GM23338 (cell line): ENCODE results near the gene PDE3B. TPM values are rescaled to one million over a fixed set of nuclear protein-coding genes. Genes with fewer than 3 reads are reported as not detected.

Experiments used
- ATAC-seq: fragments of 200-7000 bp; cut with Tn5 transposase; 3 replicates; pipeline ENCODE4 v1.9.1; 2020
- DNase-seq: peaks from one replicate; pipeline ENCODE4 v3.0.0-alpha.2; 2015; ENCODE audit warnings: low spot score
- H2AFZ ChIP-seq: fragments of 200-600 bp; sonication (generic); 2 replicates; pipeline ENCODE4 v1.8.0; 2016; ENCODE audit warnings: antibody characterized with exemption, mild to moderate bottlenecking, moderate library complexity
- H3F3A ChIP-seq: fragments of 200-600 bp; sonication (generic); replicated peaks from 2 replicates; pipeline ENCODE4 v1.8.0; 2017; ENCODE audit warnings: antibody characterized with exemption, mixed run types, low read depth
- H3K27ac ChIP-seq: fragments of 200-600 bp; sonication (generic); 2 replicates; pipeline ENCODE4 v1.6.1; 2016; ENCODE audit warnings: low read depth
- H3K27me3 ChIP-seq: fragments of 200-600 bp; sonication (generic); 2 replicates; pipeline ENCODE4 v1.8.0; 2016; ENCODE audit warnings: mild to moderate bottlenecking, mixed run types, moderate library complexity; ENCODE audit not compliant: insufficient read depth
- H3K36me3 ChIP-seq: fragments of 200-600 bp; sonication (generic); 2 replicates; pipeline ENCODE4 v1.8.0; 2016; ENCODE audit warnings: mild to moderate bottlenecking; ENCODE audit not compliant: insufficient read depth
- H3K4me1 ChIP-seq: fragments of 200-600 bp; sonication (generic); 2 replicates; pipeline ENCODE4 v1.8.0; 2016; ENCODE audit warnings: mild to moderate bottlenecking, moderate library complexity; ENCODE audit not compliant: insufficient read depth
- H3K4me2 ChIP-seq: fragments of 200-600 bp; sonication (generic); 2 replicates; pipeline ENCODE4 v1.7.1; 2017; ENCODE audit warnings: mixed run types
- H3K4me3 ChIP-seq: fragments of 200-600 bp; sonication (generic); 2 replicates; pipeline ENCODE4 v1.6.1; 2016; ENCODE audit warnings: mixed run types
- H3K79me2 ChIP-seq: fragments of 200-600 bp; sonication (generic); replicated peaks from 2 replicates; pipeline ENCODE4 v1.8.0; 2017; ENCODE audit warnings: mild to moderate bottlenecking; ENCODE audit not compliant: insufficient read depth
- H3K9me2 ChIP-seq: fragments of 200-600 bp; sonication (generic); 2 replicates; pipeline ENCODE4 v1.8.0; 2017; ENCODE audit not compliant: insufficient read depth
- H4K20me1 ChIP-seq: fragments of 200-600 bp; sonication (generic); replicated peaks from 2 replicates; pipeline ENCODE4 v1.8.0; 2017; ENCODE audit warnings: mild to moderate bottlenecking; ENCODE audit not compliant: insufficient read depth
- H3K27ac Mint-ChIP-seq: 2 replicates; pipeline ENCODE4 v1.8.0; 2020; ENCODE audit warnings: inconsistent platforms, mild to moderate bottlenecking, moderate library complexity, mixed read lengths
- H3K27me3 Mint-ChIP-seq: 3 replicates; pipeline ENCODE4 v1.8.0; 2022; ENCODE audit warnings: low read depth, mild to moderate bottlenecking, moderate library complexity, mixed read lengths, inconsistent platforms; ENCODE audit not compliant: insufficient read depth, poor library complexity
- H3K36me3 Mint-ChIP-seq: 3 replicates; pipeline ENCODE4 v1.8.0; 2021; ENCODE audit warnings: low read depth, mild to moderate bottlenecking, inconsistent platforms, moderate library complexity, mixed read lengths
- H3K4me1 Mint-ChIP-seq: 3 replicates; pipeline ENCODE4 v1.8.0; 2020; ENCODE audit warnings: mild to moderate bottlenecking, inconsistent platforms, mixed read lengths
- H3K4me3 Mint-ChIP-seq: 3 replicates; pipeline ENCODE4 v1.8.0; 2021; ENCODE audit warnings: moderate library complexity, mild to moderate bottlenecking, inconsistent platforms, mixed read lengths
- H3K9me3 Mint-ChIP-seq: 3 replicates; pipeline ENCODE4 v1.8.0; 2020; ENCODE audit warnings: moderate library complexity, mild to moderate bottlenecking, inconsistent platforms, mixed read lengths
- CREB1 ChIP-seq: fragments of 250-450 bp; sonication (Bioruptor Pico); IDR thresholded peaks from 2 replicates; pipeline ENCODE4 v1.5.0; 2020; ENCODE audit warnings: low read depth, mild to moderate bottlenecking, moderate library complexity
- EZH2 ChIP-seq: fragments of 200-600 bp; sonication (generic); IDR thresholded peaks from one replicate; pipeline ENCODE4 v1.8.0; 2017; ENCODE audit warnings: antibody characterized with exemption, mild to moderate bottlenecking, low read depth; ENCODE audit not compliant: unreplicated experiment
- EZH2phosphoT487 ChIP-seq: fragments of 200-600 bp; sonication (generic); IDR thresholded peaks from one replicate; pipeline ENCODE4 v1.8.1; 2018; ENCODE audit warnings: antibody characterized with exemption; ENCODE audit not compliant: unreplicated experiment
- JUNB ChIP-seq: IDR thresholded peaks from one replicate; pipeline ENCODE4 v1.6.1; 2016; ENCODE audit warnings: antibody characterized with exemption; ENCODE audit not compliant: unreplicated experiment
- NANOG ChIP-seq: IDR thresholded peaks from 2 replicates; pipeline ENCODE4 v1.6.1; 2016; ENCODE audit warnings: antibody characterized with exemption, borderline replicate concordance
- POLR2AphosphoS5 ChIP-seq: IDR thresholded peaks from 2 replicates; pipeline ENCODE4 v1.6.1; 2016; ENCODE audit warnings: antibody characterized with exemption, low read depth
- STAT1 ChIP-seq: IDR thresholded peaks from one replicate; pipeline ENCODE4 v1.6.1; 2016; ENCODE audit warnings: antibody characterized with exemption; ENCODE audit not compliant: unreplicated experiment
- ZNF114 ChIP-seq: fragments of 250-450 bp; sonication (Bioruptor Pico); IDR thresholded peaks from 2 replicates; pipeline ENCODE4 v1.5.0; 2020; ENCODE audit warnings: mild to moderate bottlenecking, moderate library complexity
- ZNF331 ChIP-seq: fragments of 250-450 bp; sonication (Bioruptor Pico); IDR thresholded peaks from 2 replicates; pipeline ENCODE4 v1.5.0; 2020; ENCODE audit warnings: low read depth, mild to moderate bottlenecking, moderate library complexity
- polyA plus RNA-seq: library from polyadenylated mRNA; unstranded; fragments of >200 nt; fragmentation: Nextera tagmentation; extraction: Ambion mirVana; gene quantifications from 2 replicates; pipeline ENCODE4 v1.2.1, GENCODE V29; 2016
- total RNA-seq: library from RNA; depleted of rRNA; stranded (reverse); fragments of >200 nt; shearing (Covaris generic); gene quantifications from 2 replicates; pipeline ENCODE4 v1.2.3, GENCODE V29; 2014
- TF ChIP-seq, protein P1 (sequence below), 2 experiments: fragments of 200-600 bp in 1 of 2; sonication (generic) in 1 of 2; conservative IDR thresholded peaks; 2 replicates each; pipeline versions ENCODE4 v1.5.1 to v1.6.1; 2016 to 2017; ENCODE audit warnings: antibody characterized with exemption in 2 of 2, low read depth in 2 of 2, mild to moderate bottlenecking in 2 of 2, moderate library complexity in 1 of 2
- TF ChIP-seq, protein P2 (sequence below): fragments of 250-450 bp; sonication (Bioruptor Pico); IDR thresholded peaks from 2 replicates; pipeline ENCODE4 v1.5.0; 2020; ENCODE audit warnings: mild to moderate bottlenecking, moderate library complexity
- TF ChIP-seq, protein P3 (sequence below): IDR thresholded peaks from one replicate; pipeline ENCODE4 v1.6.1; 2018; ENCODE audit warnings: antibody characterized with exemption; ENCODE audit not compliant: unreplicated experiment
- TF ChIP-seq, protein P4 (sequence below): IDR thresholded peaks from 2 replicates; pipeline ENCODE4 v1.6.1; 2016; ENCODE audit warnings: antibody characterized with exemption

PDE3B gene
- total and polyA plus RNA-seq, 2 experiments from 2014 or later, result 4.3 to 21.3 TPM

DNA sequence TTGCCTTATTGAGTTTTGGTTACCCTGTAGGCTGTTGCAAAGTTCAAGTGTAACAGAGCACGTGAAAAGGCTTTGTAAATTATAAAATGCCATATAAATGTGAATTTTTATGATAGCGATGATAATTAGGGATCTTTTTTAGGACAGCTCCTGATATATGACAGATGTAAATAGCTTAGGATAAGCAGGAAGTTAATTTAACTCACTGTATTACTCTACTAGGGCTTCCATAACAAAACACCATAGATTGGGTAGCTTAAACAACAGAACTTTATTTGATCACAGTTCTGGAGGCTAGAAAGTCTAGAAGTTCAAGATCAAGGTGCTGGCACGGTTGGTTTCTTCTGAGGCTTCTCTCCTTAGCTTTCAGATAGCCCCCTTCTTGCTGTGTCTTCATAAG lies 17.0 kb upstream of the PDE3B start:
- H3K36me3 Mint-ChIP-seq, result peaks cover 6% of the 10 kb centered on the region; the same call in 1 of the 3 replicates
- ATAC-seq, result no peak

More for the DNA sequence above, 17.0 kb upstream of the PDE3B start:
- Histone ChIP-seq H3K27ac (no peak overlapping the region), H3K27me3 (no peaks in the 10 kb centered on the region), H2AFZ (no peak overlapping the region), H3K4me2 (no peak overlapping the region), H3K4me1 (no peaks in the 10 kb centered on the region), H3F3A (no peaks in the 10 kb centered on the region), H3K79me2 (no peaks in the 10 kb centered on the region), H4K20me1 (no peaks in the 10 kb centered on the region), H3K36me3 (no peaks in the 10 kb centered on the region), H3K4me3 (no peak overlapping the region), H3K9me2 (no peaks in the 10 kb centered on the region)
- no peak for DNase-seq
- Mint-ChIP-seq H3K4me3 (no peak overlapping the region), H3K27ac (no peak overlapping the region), H3K4me1 (no peaks in the 10 kb centered on the region), H3K9me3 (peaks cover 6% of the 10 kb centered on the region; the same call in 1 of the 3 replicates), H3K27me3 (peaks cover 2% of the 10 kb centered on the region)
- TF ChIP-seq, protein P1, sequence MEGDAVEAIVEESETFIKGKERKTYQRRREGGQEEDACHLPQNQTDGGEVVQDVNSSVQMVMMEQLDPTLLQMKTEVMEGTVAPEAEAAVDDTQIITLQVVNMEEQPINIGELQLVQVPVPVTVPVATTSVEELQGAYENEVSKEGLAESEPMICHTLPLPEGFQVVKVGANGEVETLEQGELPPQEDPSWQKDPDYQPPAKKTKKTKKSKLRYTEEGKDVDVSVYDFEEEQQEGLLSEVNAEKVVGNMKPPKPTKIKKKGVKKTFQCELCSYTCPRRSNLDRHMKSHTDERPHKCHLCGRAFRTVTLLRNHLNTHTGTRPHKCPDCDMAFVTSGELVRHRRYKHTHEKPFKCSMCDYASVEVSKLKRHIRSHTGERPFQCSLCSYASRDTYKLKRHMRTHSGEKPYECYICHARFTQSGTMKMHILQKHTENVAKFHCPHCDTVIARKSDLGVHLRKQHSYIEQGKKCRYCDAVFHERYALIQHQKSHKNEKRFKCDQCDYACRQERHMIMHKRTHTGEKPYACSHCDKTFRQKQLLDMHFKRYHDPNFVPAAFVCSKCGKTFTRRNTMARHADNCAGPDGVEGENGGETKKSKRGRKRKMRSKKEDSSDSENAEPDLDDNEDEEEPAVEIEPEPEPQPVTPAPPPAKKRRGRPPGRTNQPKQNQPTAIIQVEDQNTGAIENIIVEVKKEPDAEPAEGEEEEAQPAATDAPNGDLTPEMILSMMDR (conservative IDR thresholded peaks at IDR 0.05; ENCODE audit: low read depth in 2 of 2), result no peak
- TF ChIP-seq EZH2, result no peak
- no peak for TF ChIP-seq ZNF331 (CRISPR knock-in tag)
- TF ChIP-seq JUNB, result no peak
- TF ChIP-seq, protein P2, sequence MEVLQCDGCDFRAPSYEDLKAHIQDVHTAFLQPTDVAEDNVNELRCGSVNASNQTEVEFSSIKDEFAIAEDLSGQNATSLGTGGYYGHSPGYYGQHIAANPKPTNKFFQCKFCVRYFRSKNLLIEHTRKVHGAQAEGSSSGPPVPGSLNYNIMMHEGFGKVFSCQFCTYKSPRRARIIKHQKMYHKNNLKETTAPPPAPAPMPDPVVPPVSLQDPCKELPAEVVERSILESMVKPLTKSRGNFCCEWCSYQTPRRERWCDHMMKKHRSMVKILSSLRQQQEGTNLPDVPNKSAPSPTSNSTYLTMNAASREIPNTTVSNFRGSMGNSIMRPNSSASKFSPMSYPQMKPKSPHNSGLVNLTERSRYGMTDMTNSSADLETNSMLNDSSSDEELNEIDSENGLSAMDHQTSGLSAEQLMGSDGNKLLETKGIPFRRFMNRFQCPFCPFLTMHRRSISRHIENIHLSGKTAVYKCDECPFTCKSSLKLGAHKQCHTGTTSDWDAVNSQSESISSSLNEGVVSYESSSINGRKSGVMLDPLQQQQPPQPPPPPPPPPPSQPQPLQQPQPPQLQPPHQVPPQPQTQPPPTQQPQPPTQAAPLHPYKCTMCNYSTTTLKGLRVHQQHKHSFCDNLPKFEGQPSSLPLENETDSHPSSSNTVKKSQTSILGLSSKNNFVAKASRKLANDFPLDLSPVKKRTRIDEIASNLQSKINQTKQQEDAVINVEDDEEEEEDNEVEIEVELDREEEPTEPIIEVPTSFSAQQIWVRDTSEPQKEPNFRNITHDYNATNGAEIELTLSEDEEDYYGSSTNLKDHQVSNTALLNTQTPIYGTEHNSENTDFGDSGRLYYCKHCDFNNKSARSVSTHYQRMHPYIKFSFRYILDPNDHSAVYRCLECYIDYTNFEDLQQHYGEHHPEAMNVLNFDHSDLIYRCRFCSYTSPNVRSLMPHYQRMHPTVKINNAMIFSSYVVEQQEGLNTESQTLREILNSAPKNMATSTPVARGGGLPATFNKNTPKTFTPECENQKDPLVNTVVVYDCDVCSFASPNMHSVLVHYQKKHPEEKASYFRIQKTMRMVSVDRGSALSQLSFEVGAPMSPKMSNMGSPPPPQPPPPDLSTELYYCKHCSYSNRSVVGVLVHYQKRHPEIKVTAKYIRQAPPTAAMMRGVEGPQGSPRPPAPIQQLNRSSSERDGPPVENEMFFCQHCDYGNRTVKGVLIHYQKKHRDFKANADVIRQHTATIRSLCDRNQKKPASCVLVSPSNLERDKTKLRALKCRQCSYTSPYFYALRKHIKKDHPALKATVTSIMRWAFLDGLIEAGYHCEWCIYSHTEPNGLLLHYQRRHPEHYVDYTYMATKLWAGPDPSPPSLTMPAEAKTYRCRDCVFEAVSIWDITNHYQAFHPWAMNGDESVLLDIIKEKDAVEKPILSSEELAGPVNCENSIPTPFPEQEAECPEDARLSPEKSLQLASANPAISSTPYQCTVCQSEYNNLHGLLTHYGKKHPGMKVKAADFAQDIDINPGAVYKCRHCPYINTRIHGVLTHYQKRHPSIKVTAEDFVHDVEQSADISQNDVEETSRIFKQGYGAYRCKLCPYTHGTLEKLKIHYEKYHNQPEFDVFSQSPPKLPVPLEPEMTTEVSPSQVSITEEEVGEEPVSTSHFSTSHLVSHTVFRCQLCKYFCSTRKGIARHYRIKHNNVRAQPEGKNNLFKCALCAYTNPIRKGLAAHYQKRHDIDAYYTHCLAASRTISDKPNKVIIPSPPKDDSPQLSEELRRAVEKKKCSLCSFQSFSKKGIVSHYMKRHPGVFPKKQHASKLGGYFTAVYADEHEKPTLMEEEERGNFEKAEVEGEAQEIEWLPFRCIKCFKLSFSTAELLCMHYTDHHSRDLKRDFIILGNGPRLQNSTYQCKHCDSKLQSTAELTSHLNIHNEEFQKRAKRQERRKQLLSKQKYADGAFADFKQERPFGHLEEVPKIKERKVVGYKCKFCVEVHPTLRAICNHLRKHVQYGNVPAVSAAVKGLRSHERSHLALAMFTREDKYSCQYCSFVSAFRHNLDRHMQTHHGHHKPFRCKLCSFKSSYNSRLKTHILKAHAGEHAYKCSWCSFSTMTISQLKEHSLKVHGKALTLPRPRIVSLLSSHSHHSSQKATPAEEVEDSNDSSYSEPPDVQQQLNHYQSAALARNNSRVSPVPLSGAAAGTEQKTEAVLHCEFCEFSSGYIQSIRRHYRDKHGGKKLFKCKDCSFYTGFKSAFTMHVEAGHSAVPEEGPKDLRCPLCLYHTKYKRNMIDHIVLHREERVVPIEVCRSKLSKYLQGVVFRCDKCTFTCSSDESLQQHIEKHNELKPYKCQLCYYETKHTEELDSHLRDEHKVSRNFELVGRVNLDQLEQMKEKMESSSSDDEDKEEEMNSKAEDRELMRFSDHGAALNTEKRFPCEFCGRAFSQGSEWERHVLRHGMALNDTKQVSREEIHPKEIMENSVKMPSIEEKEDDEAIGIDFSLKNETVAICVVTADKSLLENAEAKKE, result no peak
- no peak for TF ChIP-seq EZH2phosphoT487
- no peak for TF ChIP-seq STAT1
- TF ChIP-seq, protein P3, sequence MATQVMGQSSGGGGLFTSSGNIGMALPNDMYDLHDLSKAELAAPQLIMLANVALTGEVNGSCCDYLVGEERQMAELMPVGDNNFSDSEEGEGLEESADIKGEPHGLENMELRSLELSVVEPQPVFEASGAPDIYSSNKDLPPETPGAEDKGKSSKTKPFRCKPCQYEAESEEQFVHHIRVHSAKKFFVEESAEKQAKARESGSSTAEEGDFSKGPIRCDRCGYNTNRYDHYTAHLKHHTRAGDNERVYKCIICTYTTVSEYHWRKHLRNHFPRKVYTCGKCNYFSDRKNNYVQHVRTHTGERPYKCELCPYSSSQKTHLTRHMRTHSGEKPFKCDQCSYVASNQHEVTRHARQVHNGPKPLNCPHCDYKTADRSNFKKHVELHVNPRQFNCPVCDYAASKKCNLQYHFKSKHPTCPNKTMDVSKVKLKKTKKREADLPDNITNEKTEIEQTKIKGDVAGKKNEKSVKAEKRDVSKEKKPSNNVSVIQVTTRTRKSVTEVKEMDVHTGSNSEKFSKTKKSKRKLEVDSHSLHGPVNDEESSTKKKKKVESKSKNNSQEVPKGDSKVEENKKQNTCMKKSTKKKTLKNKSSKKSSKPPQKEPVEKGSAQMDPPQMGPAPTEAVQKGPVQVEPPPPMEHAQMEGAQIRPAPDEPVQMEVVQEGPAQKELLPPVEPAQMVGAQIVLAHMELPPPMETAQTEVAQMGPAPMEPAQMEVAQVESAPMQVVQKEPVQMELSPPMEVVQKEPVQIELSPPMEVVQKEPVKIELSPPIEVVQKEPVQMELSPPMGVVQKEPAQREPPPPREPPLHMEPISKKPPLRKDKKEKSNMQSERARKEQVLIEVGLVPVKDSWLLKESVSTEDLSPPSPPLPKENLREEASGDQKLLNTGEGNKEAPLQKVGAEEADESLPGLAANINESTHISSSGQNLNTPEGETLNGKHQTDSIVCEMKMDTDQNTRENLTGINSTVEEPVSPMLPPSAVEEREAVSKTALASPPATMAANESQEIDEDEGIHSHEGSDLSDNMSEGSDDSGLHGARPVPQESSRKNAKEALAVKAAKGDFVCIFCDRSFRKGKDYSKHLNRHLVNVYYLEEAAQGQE, result no peak
- no peak for TF ChIP-seq ZNF114
- TF ChIP-seq NANOG, result no peak
- TF ChIP-seq, protein P4, sequence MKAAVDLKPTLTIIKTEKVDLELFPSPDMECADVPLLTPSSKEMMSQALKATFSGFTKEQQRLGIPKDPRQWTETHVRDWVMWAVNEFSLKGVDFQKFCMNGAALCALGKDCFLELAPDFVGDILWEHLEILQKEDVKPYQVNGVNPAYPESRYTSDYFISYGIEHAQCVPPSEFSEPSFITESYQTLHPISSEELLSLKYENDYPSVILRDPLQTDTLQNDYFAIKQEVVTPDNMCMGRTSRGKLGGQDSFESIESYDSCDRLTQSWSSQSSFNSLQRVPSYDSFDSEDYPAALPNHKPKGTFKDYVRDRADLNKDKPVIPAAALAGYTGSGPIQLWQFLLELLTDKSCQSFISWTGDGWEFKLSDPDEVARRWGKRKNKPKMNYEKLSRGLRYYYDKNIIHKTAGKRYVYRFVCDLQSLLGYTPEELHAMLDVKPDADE, result no peak
- no peak for TF ChIP-seq POLR2AphosphoS5
- TF ChIP-seq CREB1, result no peak
